ENCODE results near the gene SLC19A2.

Gene SLC19A2

DNA sequence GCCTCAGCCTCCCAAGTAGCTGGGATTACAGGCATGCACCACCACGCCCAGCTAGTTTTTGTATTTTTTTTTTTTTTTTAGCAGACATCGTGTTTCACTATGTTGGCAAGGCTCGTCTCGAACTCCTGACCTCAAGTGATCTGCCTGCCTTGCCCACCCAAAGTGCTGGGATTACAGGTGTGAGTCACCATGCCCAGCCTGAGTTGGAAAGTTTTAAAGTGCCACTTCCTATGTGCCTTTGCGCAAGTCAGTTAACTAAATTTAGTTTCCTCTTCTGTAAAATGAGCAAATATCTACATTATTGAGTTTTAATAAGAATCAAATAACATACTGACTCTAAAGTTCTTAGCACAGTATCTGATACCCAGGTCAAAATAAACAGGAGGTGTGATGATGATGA lies 12.4 kb downstream of the SLC19A2 start:
- Histone ChIP-seq H3F3A (ENCODE audit: low read depth) (no peaks in the 10 kb centered on the region), H3K27me3 (ENCODE audit: insufficient read depth, low read length, poor library complexity, severe bottlenecking) (no peaks in the 10 kb centered on the region), H3K4me1 (ENCODE audit: insufficient read depth, low read length, poor library complexity, severe bottlenecking) (peaks cover 9% of the 10 kb centered on the region), H3K36me3 (ENCODE audit: insufficient read depth, low read length) (peaks cover 15% of the 10 kb centered on the region; the same call in 1 of the 2 replicates), H3K9ac (ENCODE audit: low read depth, low read length, poor library complexity, severe bottlenecking) (no peak overlapping the region), H3K4me3 (ENCODE audit: low read length, poor library complexity, severe bottlenecking) (no peak overlapping the region), H3K4me2 (ENCODE audit: low read depth, low read length, poor library complexity, severe bottlenecking) (no peak overlapping the region), H3K79me2 (ENCODE audit: insufficient read depth, low read length) (peaks cover 16% of the 10 kb centered on the region), H4K20me1 (ENCODE audit: insufficient read depth, low read length, poor library complexity, severe bottlenecking) (peaks cover 5% of the 10 kb centered on the region), H3K9me3 (ENCODE audit: insufficient read depth, low read depth, low read length) (no peaks in the 10 kb centered on the region), H2AFZ (ENCODE audit: low read length) (no peak overlapping the region), H3K9me2 (replicated peaks; ENCODE audit: low read depth, low read length) (no peaks in the 10 kb centered on the region)
- TF ChIP-seq CTCF (conservative IDR thresholded peaks at IDR 0.05; ENCODE audit: low read length): no peak
- no peak for TF ChIP-seq EZH2phosphoT487 (IDR thresholded peaks at IDR 0.05; ENCODE audit: borderline replicate concordance)

DNA sequence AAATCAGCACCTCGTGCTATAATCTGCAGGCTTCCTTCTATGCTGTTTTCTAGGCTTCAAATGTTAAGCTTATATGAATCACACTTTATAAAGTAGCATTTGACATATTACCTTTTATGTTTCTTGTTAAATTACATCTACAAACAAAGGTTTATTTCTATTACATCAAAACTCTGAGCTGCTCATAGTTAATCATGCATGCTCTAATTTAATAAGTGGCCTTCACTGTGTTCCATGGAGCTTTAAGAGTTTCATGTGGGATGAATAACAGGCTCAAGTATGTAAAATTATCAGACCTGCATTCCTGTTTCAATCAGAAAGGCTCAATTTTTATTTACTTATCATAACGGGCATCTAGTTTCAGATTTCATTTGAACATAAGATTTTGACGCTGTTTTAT lies 13.0 kb downstream of the SLC19A2 start:
- no peaks in the 10 kb centered on the region for H3K9me2 ChIP-seq (replicated peaks; ENCODE audit: low read depth, low read length)
- H3K9me3 ChIP-seq (ENCODE audit: insufficient read depth, low read depth, low read length): no peaks in the 10 kb centered on the region
- peaks cover 9% of the 10 kb centered on the region for H3K4me1 ChIP-seq (ENCODE audit: insufficient read depth, low read length, poor library complexity, severe bottlenecking)
- TF ChIP-seq EZH2phosphoT487 (IDR thresholded peaks at IDR 0.05; ENCODE audit: borderline replicate concordance) (no peak), CTCF (conservative IDR thresholded peaks at IDR 0.05; ENCODE audit: low read length) (no peak)
- H3K27me3 ChIP-seq (ENCODE audit: insufficient read depth, low read length, poor library complexity, severe bottlenecking): no peaks in the 10 kb centered on the region
- H3K79me2 ChIP-seq (ENCODE audit: insufficient read depth, low read length): peaks cover 10% of the 10 kb centered on the region; the same call in 1 of the 2 replicates
- no peak overlapping the region for H3K9ac ChIP-seq (ENCODE audit: low read depth, low read length, poor library complexity, severe bottlenecking)
- peaks cover 5% of the 10 kb centered on the region for H4K20me1 ChIP-seq (ENCODE audit: insufficient read depth, low read length, poor library complexity, severe bottlenecking)
- H3K36me3 ChIP-seq (ENCODE audit: insufficient read depth, low read length): peaks cover 19% of the 10 kb centered on the region; the same call in 1 of the 2 replicates
- no peaks in the 10 kb centered on the region for H3F3A ChIP-seq (ENCODE audit: low read depth)
- no peak overlapping the region for H3K4me2 ChIP-seq (ENCODE audit: low read depth, low read length, poor library complexity, severe bottlenecking)
- H3K4me3 ChIP-seq (ENCODE audit: low read length, poor library complexity, severe bottlenecking): no peak overlapping the region
- no peak overlapping the region for H2AFZ ChIP-seq (ENCODE audit: low read length)

- Histone ChIP-seq H3K9me2 (replicated peaks; ENCODE audit: low read depth, low read length) (no peaks in the 10 kb centered on the region), H3K4me2 (ENCODE audit: low read depth, low read length, poor library complexity, severe bottlenecking) (no peak overlapping the region), H3K4me3 (ENCODE audit: low read length, poor library complexity, severe bottlenecking) (no peak overlapping the region), H3K9me3 (ENCODE audit: insufficient read depth, low read depth, low read length) (no peaks in the 10 kb centered on the region), H3K27me3 (ENCODE audit: insufficient read depth, low read length, poor library complexity, severe bottlenecking) (no peaks in the 10 kb centered on the region), H4K20me1 (ENCODE audit: insufficient read depth, low read length, poor library complexity, severe bottlenecking) (peaks cover 5% of the 10 kb centered on the region), H3K36me3 (ENCODE audit: insufficient read depth, low read length) (peaks cover 19% of the 10 kb centered on the region; the same call in 1 of the 2 replicates), H2AFZ (ENCODE audit: low read length) (no peak overlapping the region), H3K9ac (ENCODE audit: low read depth, low read length, poor library complexity, severe bottlenecking) (no peak overlapping the region), H3K79me2 (ENCODE audit: insufficient read depth, low read length) (no peaks in the 10 kb centered on the region), H3K4me1 (ENCODE audit: insufficient read depth, low read length, poor library complexity, severe bottlenecking) (peaks cover 12% of the 10 kb centered on the region), H3F3A (ENCODE audit: low read depth) (no peaks in the 10 kb centered on the region)
- TF ChIP-seq EZH2phosphoT487 (IDR thresholded peaks at IDR 0.05; ENCODE audit: borderline replicate concordance) (no peak), CTCF (conservative IDR thresholded peaks at IDR 0.05; ENCODE audit: low read length) (no peak)
Observed at GRCh38 chr1:169468982-169469381, 16.8 kb downstream of the SLC19A2 start.

All from Loucy (cell line).